GM12878 (cell line): ENCODE data around the gene MAST2. TPM values are rescaled to one million over a fixed set of nuclear protein-coding genes. Genes with fewer than 3 reads are reported as not detected.

Experiments
- ATAC-seq: fragments of 200-7000 bp; cut with Tn5 transposase; 3 replicates; pipeline ENCODE4 v1.9.1; 2020; ENCODE audit warnings: mild to moderate bottlenecking, moderate library complexity
- BruUV-seq: library from RNA; stranded (reverse); fragments of 400-500 nt; replicated peaks from 2 replicates; lab custom pipeline; 2021; lab: Mats Ljungman, UMichigan
- CTCF ChIA-PET: fragments of 300-600 bp; sonication (Branson Sonifier 250); formaldehyde crosslinking; extraction: SDS; loops from one replicate; lab custom pipeline; 2021; ENCODE audit warnings: inconsistent platforms; lab: Yijun Ruan, JAX
- POLR2A ChIA-PET: fragments of 350-600 bp; formaldehyde crosslinking; extraction: SDS; loops from one replicate; lab custom pipeline; 2021; ENCODE audit warnings: inconsistent platforms; lab: Charles Lee
- RAD21 ChIA-PET: fragments of 300-600 bp; sonication (Branson Sonifier 250); formaldehyde crosslinking; loops from one replicate; lab custom pipeline; 2023; ENCODE audit warnings: antibody characterized with exemption; ENCODE audit not compliant: unreplicated experiment; lab: Charles Lee
- SMC1A ChIA-PET: fragments of 300-600 bp; sonication (Branson Sonifier 250); formaldehyde crosslinking; loops from one replicate; lab custom pipeline; 2023; ENCODE audit not compliant: unreplicated experiment, uncharacterized antibody; lab: Charles Lee
- DNase-seq: peaks from one replicate; pipeline ENCODE4 v3.0.0-alpha.2; 2011; ENCODE audit warnings: low read depth, low spot score
- FAIRE-seq: peaks from 3 replicates; lab custom pipeline; 2011; peaks lifted over from hg19 to GRCh38; lab: Jason Lieb, UNC
- H2AFZ ChIP-seq: 2 replicates; pipeline ENCODE4 v1.6.0; 2011; ENCODE audit warnings: low read depth, low read length, control low read depth; ENCODE audit not compliant: control insufficient read depth
- H3K27ac ChIP-seq: 2 replicates; pipeline ENCODE4 v1.5.1; 2011; ENCODE audit warnings: control low read depth; ENCODE audit not compliant: control insufficient read depth, insufficient read depth
- H3K27me3 ChIP-seq, 2 experiments: replicated peaks in 1 of 2; 2 replicates each; pipeline versions ENCODE4 v1.6.0 to v1.6.1; 2011; ENCODE audit warnings: low read length in 1 of 2; ENCODE audit not compliant: control insufficient read depth in 2 of 2, insufficient read depth in 2 of 2
- H3K36me3 ChIP-seq, 2 experiments: 2 replicates each; pipeline ENCODE4 v1.5.1; 2011; ENCODE audit warnings: low read length in 1 of 2; ENCODE audit not compliant: control insufficient read depth in 2 of 2, insufficient read depth in 2 of 2
- H3K4me1 ChIP-seq: 2 replicates; pipeline ENCODE4 v1.6.1; 2011; ENCODE audit warnings: mild to moderate bottlenecking, low read length, moderate library complexity, mixed read lengths; ENCODE audit not compliant: control insufficient read depth, insufficient read depth
- H3K4me2 ChIP-seq: 2 replicates; pipeline ENCODE4 v1.6.0; 2011; ENCODE audit warnings: control low read depth; ENCODE audit not compliant: control insufficient read depth, insufficient read depth
- H3K4me3 ChIP-seq: fragments of 200-600 bp; sonication (generic); 2 replicates; pipeline ENCODE4 v1.5.1; 2016
- H3K79me2 ChIP-seq: 2 replicates; pipeline ENCODE4 v1.6.0; 2011; ENCODE audit warnings: low read length; ENCODE audit not compliant: control insufficient read depth, insufficient read depth
- H3K9ac ChIP-seq: 2 replicates; pipeline ENCODE4 v1.8.0; 2011; ENCODE audit warnings: low read length, control low read depth, mixed read lengths; ENCODE audit not compliant: control insufficient read depth, insufficient read depth
- H3K9me3 ChIP-seq: replicated peaks from 3 replicates; pipeline ENCODE4 v1.5.1; 2011; ENCODE audit warnings: mild to moderate bottlenecking, low read length; ENCODE audit not compliant: control insufficient read depth, insufficient read depth
- H4K20me1 ChIP-seq: 2 replicates; pipeline ENCODE4 v1.6.0; 2011; ENCODE audit not compliant: control insufficient read depth, insufficient read depth
- BACH1 ChIP-seq: fragments of 450-650 bp; IDR thresholded peaks from 2 replicates; pipeline ENCODE4 v1.6.1; 2017; ENCODE audit warnings: mild to moderate bottlenecking, borderline replicate concordance
- BRCA1 ChIP-seq: IDR thresholded peaks from 2 replicates; pipeline ENCODE4 v1.6.1; 2011; ENCODE audit warnings: low read depth, low read length, improper control_type of control experiment
- CBX5 ChIP-seq: sonication (generic); IDR thresholded peaks from 2 replicates; pipeline ENCODE4 v1.6.1; 2016; ENCODE audit warnings: low read depth, moderate library complexity, mild to moderate bottlenecking, inconsistent platforms
- CHD1 ChIP-seq: IDR thresholded peaks from 2 replicates; pipeline ENCODE4 v1.6.1; 2012; ENCODE audit warnings: low read depth, low read length, improper control_type of control experiment
- CREM ChIP-seq: IDR thresholded peaks from 2 replicates; pipeline ENCODE4 v1.6.1; 2014; ENCODE audit warnings: antibody characterized with exemption, low read depth
- EED ChIP-seq: sonication (generic); IDR thresholded peaks from 2 replicates; pipeline ENCODE4 v1.6.1; 2016; ENCODE audit warnings: antibody characterized with exemption, low read depth
- EP300 ChIP-seq, 2 experiments: fragments of 150-350 bp in 1 of 2; IDR thresholded peaks; 2 replicates each; pipeline ENCODE4 v1.6.1; 2011 to 2012; ENCODE audit warnings: low read depth in 2 of 2, low read length in 2 of 2, borderline replicate concordance in 1 of 2, improper control_type of control experiment in 1 of 2, inconsistent platforms in 1 of 2; ENCODE audit not compliant: control insufficient read depth in 1 of 2
- MYB ChIP-seq: fragments of 150-350 bp; IDR thresholded peaks from 2 replicates; pipeline ENCODE4 v1.6.1; 2014; ENCODE audit warnings: mild to moderate bottlenecking, low read depth, low read length, borderline replicate concordance
- NKRF ChIP-seq: fragments of 450-650 bp; conservative IDR thresholded peaks from 2 replicates; pipeline ENCODE4 v1.6.1; 2017; ENCODE audit warnings: mild to moderate bottlenecking, moderate library complexity
- NR2F1 ChIP-seq: fragments of 450-650 bp; conservative IDR thresholded peaks from 2 replicates; pipeline ENCODE4 v1.6.1; 2017; ENCODE audit warnings: mild to moderate bottlenecking
- PKNOX1 ChIP-seq: fragments of 450-650 bp; IDR thresholded peaks from 2 replicates; pipeline ENCODE4 v1.6.1; 2016; ENCODE audit warnings: mild to moderate bottlenecking
- PML ChIP-seq: IDR thresholded peaks from 2 replicates; pipeline ENCODE4 v1.6.1; 2012; ENCODE audit warnings: low read length, inconsistent platforms
- RELA ChIP-seq: fragments of 450-650 bp; IDR thresholded peaks from 2 replicates; pipeline ENCODE4 v1.8.0; 2014; ENCODE audit warnings: borderline replicate concordance; ENCODE audit not compliant: partially characterized antibody
- SMC3 ChIP-seq: IDR thresholded peaks from 2 replicates; pipeline ENCODE4 v1.6.1; 2011; ENCODE audit warnings: low read length, improper control_type of control experiment, borderline replicate concordance
- USF2 ChIP-seq: IDR thresholded peaks from 2 replicates; pipeline ENCODE4 v1.6.1; 2011; ENCODE audit warnings: low read depth, low read length, improper control_type of control experiment, borderline replicate concordance
- ZBTB4 ChIP-seq: fragments of 450-650 bp; formaldehyde crosslinking; IDR thresholded peaks from 2 replicates; pipeline ENCODE4 v1.4.0; 2022; ENCODE audit warnings: mild to moderate bottlenecking, moderate library complexity
- WGBS: methylation state at CpG from one replicate; pipeline ENCODE4 v1.1.6; 2016; ENCODE audit warnings: low lambda C conversion rate; ENCODE audit not compliant: insufficient replicate concordance, insufficient coverage; ENCODE audit errors: missing lambda C conversion rate; 5-methylcytosine and 5-hydroxymethylcytosine counted together
- in situ Hi-C: fragments of 300-500 bp; cut with MboI; formaldehyde crosslinking; loops from 9 replicates; pipeline ENCODE4 v1.14.3; 2018; ENCODE audit warnings: mixed read lengths
- intact Hi-C: fragments of 100-400 bp; cut with micrococcal nuclease; formaldehyde crosslinking; loops from one replicate; pipeline ENCODE4 v1.14.2; 2022; ENCODE audit not compliant: unreplicated experiment
- polyA plus RNA-seq, 11 experiments: library from polyadenylated mRNA; depleted of rRNA in 4 of 11; unstranded in 6 of 11; stranded (reverse) in 5 of 11; fragments of >200 nt; fragmentation: Nextera tagmentation in 4 of 11; fragmentation: Illumina TruSeq in 1 of 11; extraction: Ambion mirVana in 4 of 11; extraction: Trizol in 1 of 11; gene quantifications; 1 replicate in 1 of 11; 2 replicates in 10 of 11; pipeline versions ENCODE4 v1.2.1 to v1.2.3, GENCODE V29; 2011 to 2016; ENCODE audit warnings: inconsistent platforms in 2 of 11, missing spikeins in 2 of 11, low read depth in 1 of 11
- total RNA-seq, 4 experiments: library from RNA; depleted of rRNA in 3 of 4; stranded (reverse); fragments of >200 nt in 3 of 4; fragmentation: Illumina TruSeq in 1 of 4; extraction: Trizol in 1 of 4; gene quantifications; 2 replicates each; pipeline versions ENCODE4 v1.2.1 to v1.2.3, GENCODE V29; 2013 to 2021

The MAST2 gene
- total and polyA plus RNA-seq, 10 of the 15 experiments (the other 5 are each of a cell fraction or from before 2014, with no cell fraction given), result 1.0 to 28.7 (median 13.8) TPM

GRCh38 chr1:46010611-46011010, 207.2 kb downstream of the MAST2 start:
- WGBS, result 100% methylated on average over 6 of the region's 6 CpGs
- CTCF ChIA-PET, result interaction anchor here (0.7 to 1.2 kb wide), 4 partner anchors 44 to 213 kb away, joined by 3 to 6 read pairs (median 3); no protein-coding TSS in a partner anchor
- Histone ChIP-seq H3K27me3 (no peaks in the 10 kb centered on the region), H3K4me3 (no peak overlapping the region), H3K4me1 (no peaks in the 10 kb centered on the region)
- no peak for TF ChIP-seq EED
- TF ChIP-seq CHD1, result no peak
- TF ChIP-seq PML, result no peak
- no peak for TF ChIP-seq NKRF
- no peak for TF ChIP-seq SMC3
- no peak for TF ChIP-seq ZBTB4 (CRISPR knock-in tag)
- no peak for TF ChIP-seq CREM
- TF ChIP-seq NR2F1, result no peak
- no peak for TF ChIP-seq RELA
- TF ChIP-seq USF2, result no peak
- no peak for TF ChIP-seq EP300 (IDR thresholded peaks at IDR 0.05; ENCODE audit: borderline replicate concordance in 1 of 2, control insufficient read depth in 1 of 2, low read depth in 2 of 2, low read length in 2 of 2)
- TF ChIP-seq PKNOX1, result no peak
- no peak for TF ChIP-seq MYB
- no peak for TF ChIP-seq CBX5
- TF ChIP-seq BACH1, result no peak
- TF ChIP-seq BRCA1, result no peak
- TF ChIP-seq, all 136 proteins: peak for 0
- intact Hi-C loops, result no loop called here
- Histone ChIP-seq H3K9me3 (no peaks in the 10 kb centered on the region), H4K20me1 (no peaks in the 10 kb centered on the region), H3K9ac (no peak overlapping the region), H3K36me3 (peaks cover 4 to 16% of the 10 kb centered on the region in 2 experiments; a peak in 3 of 4 replicates), H3K27ac (no peak overlapping the region), H2AFZ (no peak overlapping the region), H3K79me2 (no peaks in the 10 kb centered on the region), H3K4me2 (no peak overlapping the region)
- RAD21 ChIA-PET, result no interaction called here
- no TSS peak for BruUV-seq
- DNase-seq (no peak), FAIRE-seq (no peak), ATAC-seq (no peak)
- SMC1A ChIA-PET, result no interaction called here
- POLR2A ChIA-PET, result no interaction called here
- in situ Hi-C loops, result no loop called here
